ENCODE results near the gene BRD2.

Gene BRD2

GRCh38 chr6:32960563-32960962 is 7.8 kb upstream of the BRD2 start:
- Mint-ChIP-seq H3K4me1 (ENCODE audit: low read depth) (peaks cover 14% of the 10 kb centered on the region), H3K9me3 (no peaks in the 10 kb centered on the region), H3K36me3 (ENCODE audit: low read depth) (peaks cover 2% of the 10 kb centered on the region), H3K27me3 (ENCODE audit: low read depth) (peaks cover 4% of the 10 kb centered on the region), H3K27ac (no peak overlapping the region), H3K4me3 (no peak overlapping the region)

GRCh38 chr6:32962213-32962826 is 6.1 kb upstream of the BRD2 start:
- Mint-ChIP-seq H3K4me3 (no peak overlapping the region), H3K27ac (no peak overlapping the region), H3K4me1 (ENCODE audit: low read depth) (peaks cover 27% of the 10 kb centered on the region)

DNA sequence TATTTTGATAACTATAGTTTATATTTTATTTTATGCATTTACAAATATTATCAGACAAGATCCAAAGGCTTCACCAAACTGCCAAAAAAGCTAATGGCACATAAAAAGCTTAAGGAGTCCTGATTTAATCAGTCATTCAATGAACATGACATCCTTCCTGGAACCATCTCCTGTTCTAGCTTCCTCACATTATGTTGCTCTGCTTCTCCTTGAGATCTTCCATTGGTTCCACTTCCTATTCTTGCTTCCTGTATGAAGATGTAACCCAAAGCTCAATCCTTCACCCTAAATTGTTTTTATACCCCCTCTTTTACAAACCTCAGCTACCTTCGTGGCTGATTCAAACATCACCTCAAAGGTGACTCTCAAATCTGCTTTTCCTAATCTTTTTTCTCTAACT is 4.5 kb upstream of the BRD2 start:
- Mint-ChIP-seq H3K27me3 (ENCODE audit: low read depth) (peaks cover 4% of the 10 kb centered on the region), H3K4me3 (no peak overlapping the region), H3K9me3 (no peaks in the 10 kb centered on the region), H3K36me3 (ENCODE audit: low read depth) (peaks cover 5% of the 10 kb centered on the region), H3K27ac (no peak overlapping the region), H3K4me1 (ENCODE audit: low read depth) (peaks cover 31% of the 10 kb centered on the region)

More at GRCh38 chr6:32962213-32962826, 6.1 kb upstream of the BRD2 start:
- peaks cover 4% of the 10 kb centered on the region for H3K27me3 Mint-ChIP-seq (ENCODE audit: low read depth)
- no peaks in the 10 kb centered on the region for H3K9me3 Mint-ChIP-seq
- peaks cover 2% of the 10 kb centered on the region for H3K36me3 Mint-ChIP-seq (ENCODE audit: low read depth)

GRCh38 chr6:32964776-32965175 is 3.6 kb upstream of the BRD2 start:
- Mint-ChIP-seq H3K4me3 (no peak overlapping the region), H3K36me3 (ENCODE audit: low read depth) (peaks cover 8% of the 10 kb centered on the region), H3K27ac (no peak overlapping the region), H3K9me3 (no peaks in the 10 kb centered on the region), H3K27me3 (ENCODE audit: low read depth) (peaks cover 4% of the 10 kb centered on the region), H3K4me1 (ENCODE audit: low read depth) (peaks cover 31% of the 10 kb centered on the region)

DNA sequence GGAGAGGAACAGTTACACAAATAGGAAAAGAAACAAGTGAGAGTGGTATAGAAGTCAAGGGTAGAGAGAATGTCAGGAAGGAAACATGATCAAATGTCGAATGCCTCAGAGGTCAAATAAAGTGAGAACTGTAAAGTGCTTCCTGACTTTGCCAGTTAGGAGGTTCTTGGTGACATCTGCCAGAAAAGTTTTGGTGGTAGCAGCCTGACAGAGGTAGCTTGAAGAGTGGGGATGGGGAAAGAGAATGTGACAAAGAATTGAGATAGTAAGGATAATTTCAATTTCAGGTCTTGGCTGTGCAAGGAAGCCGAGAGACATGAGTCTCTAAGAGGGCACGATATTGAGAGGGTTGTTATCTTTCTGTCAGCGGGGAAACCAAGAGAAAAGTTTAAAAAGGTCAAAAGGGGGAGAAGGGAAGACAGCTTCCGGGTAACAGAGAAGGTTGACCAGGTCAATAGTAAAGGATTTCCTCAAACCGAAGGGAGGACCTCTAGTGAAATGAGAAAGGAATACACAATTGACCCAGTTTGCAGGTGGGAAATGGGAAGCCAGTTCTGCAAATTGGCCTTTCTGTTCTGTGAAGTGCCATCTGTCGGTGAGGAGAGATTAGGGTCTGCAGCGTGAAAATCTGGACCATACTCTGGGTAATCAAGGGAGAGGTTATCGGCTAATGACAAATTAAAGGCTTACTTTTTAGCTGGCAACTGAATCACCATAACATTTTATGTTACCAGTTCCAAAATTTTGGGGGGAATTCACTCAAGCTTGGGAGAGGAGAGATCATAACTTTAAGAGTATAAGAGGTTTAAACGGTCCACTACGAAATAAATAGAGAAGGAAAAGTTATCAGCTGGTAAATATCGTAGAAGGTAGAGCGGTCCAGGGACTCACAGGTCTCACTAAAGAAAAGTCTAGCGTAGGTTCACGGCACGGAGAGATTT is 973 bp upstream of the BRD2 start:
- Mint-ChIP-seq H3K36me3 (ENCODE audit: low read depth) (peaks cover 27% of the 10 kb centered on the region), H3K27ac (peak overlapping the region; percentile 87), H3K9me3 (no peaks in the 10 kb centered on the region), H3K27me3 (ENCODE audit: low read depth) (no peaks in the 10 kb centered on the region), H3K4me1 (ENCODE audit: low read depth) (peaks cover 28% of the 10 kb centered on the region), H3K4me3 (peak overlapping the region; percentile 93)

GRCh38 chr6:32968867-32969684 is 682 bp downstream of the BRD2 start:
- Mint-ChIP-seq H3K4me3 (peak overlapping the region; percentile 93), H3K27me3 (ENCODE audit: low read depth) (no peaks in the 10 kb centered on the region), H3K36me3 (ENCODE audit: low read depth) (peaks cover 42% of the 10 kb centered on the region), H3K4me1 (ENCODE audit: low read depth) (peaks cover 26% of the 10 kb centered on the region), H3K9me3 (no peaks in the 10 kb centered on the region), H3K27ac (peak overlapping the region; percentile 87)

GRCh38 chr6:32969685-32970412 is 1.5 kb downstream of the BRD2 start:
- H3K36me3 Mint-ChIP-seq (ENCODE audit: low read depth), result peaks cover 50% of the 10 kb centered on the region
- H3K27me3 Mint-ChIP-seq (ENCODE audit: low read depth), result no peaks in the 10 kb centered on the region
- H3K4me1 Mint-ChIP-seq (ENCODE audit: low read depth), result peaks cover 24% of the 10 kb centered on the region
- no peaks in the 10 kb centered on the region for H3K9me3 Mint-ChIP-seq
- H3K4me3 Mint-ChIP-seq, result peak overlapping the region; percentile 93
- peak overlapping the region; percentile 87 for H3K27ac Mint-ChIP-seq

DNA sequence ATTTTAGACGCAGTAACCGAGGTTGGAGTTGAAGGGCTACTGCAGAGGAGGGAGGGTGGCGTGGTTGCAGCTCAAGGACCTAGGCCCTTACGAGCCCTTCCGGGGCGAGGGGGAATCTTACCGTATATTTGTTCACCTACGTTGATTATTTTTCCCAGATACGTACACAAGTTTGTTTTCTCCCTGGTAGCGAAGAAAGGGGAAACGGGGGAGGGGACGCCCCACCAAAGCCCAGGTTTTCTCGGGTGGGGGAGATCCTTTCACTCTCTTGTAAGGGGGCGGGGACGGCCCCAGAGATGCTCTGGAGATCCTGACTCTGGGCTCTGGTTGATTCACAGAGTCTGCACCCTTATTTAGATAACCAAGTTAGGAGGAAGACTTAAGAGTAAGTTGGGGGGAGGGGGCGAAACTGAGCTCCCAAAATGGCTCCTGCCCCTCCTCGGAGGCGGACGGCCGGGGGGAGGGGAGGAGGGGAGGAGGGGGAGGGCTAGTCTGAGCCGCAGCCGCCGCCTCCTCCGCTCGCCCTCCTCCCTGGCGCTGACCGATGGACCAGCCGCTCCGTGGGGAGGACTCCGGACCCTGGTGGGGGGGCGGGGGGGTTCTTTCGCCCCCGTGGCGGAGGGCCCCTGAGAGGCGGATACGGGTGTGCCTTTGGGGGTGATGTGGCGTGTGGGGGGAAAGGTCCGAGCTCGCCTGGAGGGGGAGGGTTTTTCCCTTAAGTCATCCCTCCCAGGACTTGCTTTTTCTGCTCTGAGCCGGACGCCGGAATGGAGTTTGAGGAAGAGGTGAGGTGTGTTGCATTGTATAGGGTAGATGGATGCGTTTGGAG is 2.2 kb downstream of the BRD2 start:
- H3K9me3 Mint-ChIP-seq, result no peaks in the 10 kb centered on the region
- peaks cover 29% of the 10 kb centered on the region for H3K4me1 Mint-ChIP-seq (ENCODE audit: low read depth)
- H3K27me3 Mint-ChIP-seq (ENCODE audit: low read depth), result no peaks in the 10 kb centered on the region
- H3K27ac Mint-ChIP-seq, result peak overlapping the region; percentile 96
- H3K4me3 Mint-ChIP-seq, result peak overlapping the region; percentile 93
- peaks cover 57% of the 10 kb centered on the region for H3K36me3 Mint-ChIP-seq (ENCODE audit: low read depth)

- peak overlapping the region; percentile 96 for H3K27ac Mint-ChIP-seq
- H3K27me3 Mint-ChIP-seq (ENCODE audit: low read depth), result no peaks in the 10 kb centered on the region
- H3K4me1 Mint-ChIP-seq (ENCODE audit: low read depth), result peaks cover 31% of the 10 kb centered on the region
- H3K36me3 Mint-ChIP-seq (ENCODE audit: low read depth), result peaks cover 62% of the 10 kb centered on the region
- peak overlapping the region; percentile 93 for H3K4me3 Mint-ChIP-seq
- H3K9me3 Mint-ChIP-seq, result no peaks in the 10 kb centered on the region
These were observed 2.8 kb downstream of the BRD2 start for GRCh38 chr6:32971242-32971580.

DNA sequence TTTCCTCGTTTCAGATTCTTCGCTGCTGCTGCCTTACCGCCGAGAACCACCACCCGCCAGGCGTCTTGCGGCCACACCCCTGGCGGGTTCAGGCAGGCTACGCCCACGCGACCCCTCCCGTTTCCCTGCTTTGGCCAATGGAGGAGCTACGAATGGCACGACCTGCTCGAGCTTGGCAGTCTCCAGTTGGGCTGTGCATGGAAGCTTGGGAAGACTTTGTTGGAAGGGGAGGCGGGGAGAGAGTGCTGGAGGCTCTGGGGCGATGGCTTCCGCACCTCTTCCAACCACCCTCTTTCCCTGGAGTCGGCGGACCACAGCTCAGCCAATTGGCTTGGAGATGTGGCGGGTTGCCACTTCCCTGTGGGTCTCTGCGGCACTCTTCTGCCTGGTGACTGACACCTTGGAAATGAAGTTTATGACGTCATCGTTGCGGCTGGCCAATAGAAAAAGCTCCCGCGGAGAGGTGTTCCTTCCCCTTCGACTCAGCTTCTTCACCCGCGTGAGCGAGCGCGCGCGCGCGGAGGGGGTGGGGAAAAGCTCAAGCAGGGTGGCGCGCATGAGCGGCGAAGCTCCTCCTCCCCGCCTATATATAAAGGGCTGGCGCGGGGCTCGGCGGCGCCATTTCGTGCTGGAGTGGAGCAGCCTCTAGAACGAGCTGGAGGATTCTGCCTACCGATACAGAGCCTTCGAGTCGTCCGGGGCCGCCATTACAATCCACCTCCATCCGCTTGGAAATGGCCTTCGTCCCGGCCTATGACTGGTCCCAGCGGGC is 3.4 kb downstream of the BRD2 start:
- H3K36me3 Mint-ChIP-seq (ENCODE audit: low read depth), result peaks cover 68% of the 10 kb centered on the region

DNA sequence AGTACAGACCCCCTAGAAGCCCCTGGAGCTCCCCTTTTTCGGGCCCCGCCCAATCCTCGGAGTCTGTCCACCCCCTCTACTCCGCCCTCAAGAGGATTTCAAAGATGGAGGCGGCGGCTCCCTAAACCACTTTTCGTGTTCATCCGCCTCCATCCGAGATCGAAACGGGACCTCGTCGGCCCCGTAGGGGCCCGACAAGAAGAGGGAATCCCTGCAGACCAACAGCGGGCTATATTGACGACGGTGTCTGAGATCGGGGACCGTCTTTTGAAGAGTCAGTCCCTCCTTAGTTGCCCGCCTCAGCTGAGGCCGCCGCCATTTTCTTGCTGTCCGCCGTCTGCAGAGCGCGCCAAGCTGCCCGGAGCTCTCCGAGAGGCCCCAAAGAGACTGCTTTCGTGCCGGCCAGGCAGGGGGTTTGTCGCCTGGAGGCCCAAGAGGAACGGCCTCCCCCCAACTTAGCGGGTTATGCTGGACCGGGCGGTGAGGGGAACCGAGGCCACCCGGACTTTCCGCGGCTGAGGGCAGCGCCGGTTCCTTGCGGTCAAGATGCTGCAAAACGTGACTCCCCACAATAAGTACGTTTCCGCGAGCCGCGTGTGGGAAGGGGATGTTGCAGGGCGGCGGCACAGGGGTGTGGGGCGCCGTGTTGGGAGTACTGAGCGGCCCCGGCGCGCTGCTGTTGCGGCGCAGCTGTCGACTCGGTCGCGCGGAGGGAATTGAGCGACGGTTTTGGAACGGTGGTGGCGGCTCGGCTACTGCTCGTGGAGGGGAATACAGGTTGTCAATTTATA is 4.2 kb downstream of the BRD2 start:
- H3K9me3 Mint-ChIP-seq, result no peaks in the 10 kb centered on the region
- H3K27me3 Mint-ChIP-seq (ENCODE audit: low read depth), result no peaks in the 10 kb centered on the region

More for the DNA sequence above, 3.4 kb downstream of the BRD2 start:
- Mint-ChIP-seq H3K9me3 (no peaks in the 10 kb centered on the region), H3K27ac (peak overlapping the region; percentile 96), H3K4me1 (ENCODE audit: low read depth) (peaks cover 33% of the 10 kb centered on the region), H3K27me3 (ENCODE audit: low read depth) (no peaks in the 10 kb centered on the region), H3K4me3 (peak overlapping the region; percentile 93)

More for the DNA sequence above, 4.2 kb downstream of the BRD2 start:
- H3K27ac Mint-ChIP-seq, result peak overlapping the region; percentile 96
- H3K36me3 Mint-ChIP-seq (ENCODE audit: low read depth), result peaks cover 75% of the 10 kb centered on the region
- peak overlapping the region; percentile 93 for H3K4me3 Mint-ChIP-seq
- H3K4me1 Mint-ChIP-seq (ENCODE audit: low read depth), result peaks cover 31% of the 10 kb centered on the region
